ENCODE measurements around the gene NIPAL3.

Gene NIPAL3

DNA sequence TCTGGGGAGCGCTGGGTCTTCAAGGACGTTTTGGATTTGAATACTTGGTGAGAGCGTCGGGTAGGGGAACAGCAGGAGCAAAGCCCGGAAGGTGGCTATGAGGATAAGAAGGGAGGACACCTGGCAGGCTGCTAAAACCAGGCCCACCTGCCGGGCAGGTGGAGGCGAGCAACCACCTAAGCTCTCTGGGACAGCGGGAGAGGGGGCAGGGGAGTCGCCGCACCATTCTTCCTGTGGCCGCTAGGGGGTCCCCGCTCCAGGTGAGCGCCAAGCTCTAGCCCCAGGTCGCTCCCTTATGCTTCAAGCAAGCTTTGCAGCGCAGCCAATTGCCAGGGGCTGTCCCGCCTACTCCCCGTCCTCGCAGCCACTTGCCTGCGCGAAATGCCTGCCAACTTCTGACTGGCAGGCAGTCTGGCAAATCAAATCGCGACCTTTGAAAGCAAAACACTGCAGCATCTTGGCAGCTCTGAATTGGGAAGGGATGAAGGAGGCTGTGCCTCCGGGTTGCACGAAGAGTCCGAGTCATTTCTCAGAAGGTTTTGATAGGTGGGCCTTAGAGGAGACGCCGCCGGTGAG, at the start of gene NIPAL3:
TSS of gene NIPAL3 (plus strand) at position 469 of the 576 bp plus-strand sequence. CDS start 3,746 bp downstream, outside the sequence.
- peak; percentile 99 for DNase-seq

DNA sequence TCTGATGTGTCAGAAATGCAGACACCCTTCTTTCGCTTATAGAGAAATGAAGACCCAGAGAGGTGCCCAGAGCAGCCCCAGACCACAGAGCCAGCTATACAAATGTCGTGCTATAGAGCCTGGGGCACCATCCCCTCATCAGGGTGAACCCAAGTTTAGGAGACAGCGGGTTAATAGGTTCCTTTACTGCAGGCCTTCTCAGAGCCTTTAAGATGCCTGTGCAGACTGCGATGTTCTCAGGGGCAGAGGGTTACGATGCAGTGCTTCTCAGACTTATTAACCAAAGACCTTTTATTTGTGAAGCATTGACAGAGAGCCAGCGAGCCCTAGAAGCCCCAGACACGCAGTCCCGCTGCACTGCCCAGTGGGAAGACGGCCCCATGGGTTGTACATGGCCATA, 48.9 kb upstream of the NIPAL3 start:
- no peak for DNase-seq

DNA sequence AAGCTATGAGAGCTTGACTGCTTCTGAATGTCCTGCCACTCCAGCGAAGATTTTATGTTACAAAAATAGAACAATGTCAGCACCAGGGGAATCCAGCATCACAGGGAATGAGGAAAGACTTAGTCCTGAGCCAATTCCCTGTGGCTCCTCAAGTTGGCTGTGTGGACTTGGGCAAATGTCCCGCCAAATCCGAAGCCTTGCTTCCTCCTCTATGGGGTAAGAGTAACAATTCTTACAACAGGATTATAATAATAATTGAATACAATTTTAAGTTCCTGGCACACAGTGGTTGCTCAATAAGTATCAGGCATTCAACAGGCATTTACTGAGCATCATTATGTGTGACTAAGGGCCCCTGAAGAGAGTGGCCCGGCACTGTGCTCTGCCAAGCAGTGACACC, 46.4 kb upstream of the NIPAL3 start:
- no peak for DNase-seq

DNA sequence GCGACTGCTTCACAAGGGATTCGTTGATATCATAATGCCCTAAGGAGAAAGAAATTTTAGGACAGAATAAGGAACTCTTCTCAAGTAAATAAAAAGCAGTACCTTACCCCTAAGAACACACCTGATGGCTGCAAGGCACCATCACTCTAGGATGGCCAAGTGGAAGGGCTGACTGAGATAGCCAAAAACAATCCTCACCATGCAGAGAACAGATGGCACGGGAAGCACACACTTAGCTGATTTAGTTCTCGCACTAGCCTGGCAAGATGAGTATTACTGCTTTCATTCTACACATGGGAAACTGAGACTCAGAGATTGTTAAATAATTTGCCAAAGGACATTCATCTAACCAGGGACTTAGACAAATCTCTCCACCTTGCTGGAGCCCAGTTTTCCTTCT, 45.8 kb upstream of the NIPAL3 start:
- no peak for DNase-seq

DNA sequence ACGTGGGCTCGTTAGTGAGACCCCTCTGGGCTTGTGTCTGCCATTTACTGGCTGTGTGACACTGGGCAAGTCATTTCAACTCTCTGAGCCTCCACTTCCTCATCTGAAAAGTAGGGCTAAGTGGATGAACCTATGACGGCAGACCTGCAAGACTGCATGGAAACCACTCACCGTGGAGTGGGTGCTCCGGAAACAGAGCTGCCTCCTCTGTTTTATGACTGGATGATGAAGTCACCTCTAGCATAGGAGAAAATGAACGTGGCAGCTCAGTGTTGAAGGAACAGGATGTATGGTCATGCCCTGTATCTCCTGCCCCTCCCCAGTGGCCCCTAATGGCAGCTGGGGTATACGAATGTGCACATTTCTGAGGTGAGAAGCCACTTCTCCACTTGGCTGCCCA, 42.6 kb upstream of the NIPAL3 start:
- no peak for DNase-seq

DNA sequence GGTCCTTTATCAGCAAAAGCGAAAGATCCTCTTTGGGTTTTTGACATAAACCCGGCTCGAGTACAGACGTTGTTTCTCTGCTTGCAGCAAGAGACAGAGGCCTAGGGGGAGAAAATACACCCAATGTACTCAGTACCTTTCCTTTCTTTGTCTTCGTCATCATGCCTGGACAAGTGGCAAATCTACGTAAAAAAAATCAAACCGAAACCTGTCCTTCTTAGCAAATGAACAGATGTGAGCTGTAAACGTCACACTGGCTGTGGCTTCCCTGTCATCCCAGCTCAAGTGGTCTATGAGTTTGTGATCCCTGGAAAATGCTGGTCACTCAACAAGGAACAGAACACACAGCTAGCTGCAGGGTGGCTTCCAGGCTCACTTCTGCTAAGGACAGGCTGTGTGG, 41.9 kb upstream of the NIPAL3 start:
- no peak for DNase-seq

DNA sequence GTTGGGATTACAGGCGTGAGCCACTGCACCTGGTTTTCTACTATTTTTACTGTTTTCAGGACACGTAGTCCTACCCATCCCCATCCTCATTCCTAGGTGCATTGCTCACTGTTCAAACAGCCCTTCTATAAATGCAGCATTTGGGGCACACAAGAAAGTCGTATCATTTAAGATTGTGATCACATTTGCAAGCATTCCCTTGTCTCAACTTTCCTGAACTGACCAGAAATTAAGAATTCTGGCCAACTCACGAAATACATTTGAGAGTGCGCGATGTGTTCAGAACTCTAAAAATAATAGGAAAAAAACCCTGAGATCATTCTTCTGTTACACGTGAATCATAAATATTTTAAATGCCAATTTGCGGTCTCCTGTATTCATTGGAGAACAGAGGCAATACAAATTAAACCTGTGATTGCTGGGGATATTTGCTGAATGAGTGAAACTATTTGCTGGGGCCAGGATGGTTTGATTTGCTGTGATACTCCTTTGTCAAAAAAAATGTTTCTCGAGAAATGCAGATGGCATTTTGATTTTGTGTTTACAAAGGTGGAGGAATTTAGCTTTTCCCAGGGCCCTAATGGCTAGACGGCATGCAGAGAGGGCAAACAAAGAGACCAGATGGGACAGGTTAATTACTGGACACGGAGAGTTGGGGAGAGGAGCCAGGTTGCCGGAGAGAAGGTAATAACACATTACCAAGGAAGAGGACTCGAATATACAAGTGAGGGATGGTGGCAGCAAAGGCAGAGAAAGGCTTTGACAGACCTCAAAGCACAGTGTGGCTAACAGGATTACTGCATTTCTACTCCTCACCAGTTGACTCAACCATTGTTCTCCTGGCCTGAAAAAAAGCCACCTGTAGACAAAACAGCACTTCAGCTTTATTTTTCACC, 40.5 kb upstream of the NIPAL3 start:
- DNase-seq, result no peak

DNA sequence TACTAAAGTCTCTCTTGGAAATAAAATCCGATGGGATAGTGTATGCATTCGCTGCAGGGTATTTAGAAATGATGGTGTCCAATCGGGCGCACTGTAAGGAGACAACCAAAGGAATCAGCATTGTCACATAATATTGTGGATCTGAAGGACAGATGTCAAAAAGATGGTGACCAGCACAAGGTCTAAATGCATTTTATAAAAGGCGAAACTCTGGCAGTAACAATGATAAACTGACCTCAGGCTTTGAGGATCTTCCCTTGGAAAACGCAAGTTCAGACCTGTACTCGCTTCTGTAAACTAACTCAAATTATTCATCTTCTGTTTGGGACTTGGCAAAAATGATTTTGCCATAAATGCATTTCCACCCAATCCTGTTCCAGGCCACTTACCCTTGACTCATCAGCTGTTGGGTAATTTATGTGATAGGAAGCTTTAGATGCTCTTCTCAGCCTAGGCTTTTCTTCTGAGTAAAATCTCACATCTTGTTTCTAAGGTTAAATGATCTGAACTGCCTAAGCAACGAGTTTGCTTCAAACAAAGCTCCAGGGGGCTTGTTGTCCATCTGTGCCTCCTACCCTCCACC, 35.8 kb upstream of the NIPAL3 start:
- no peak for DNase-seq

DNA sequence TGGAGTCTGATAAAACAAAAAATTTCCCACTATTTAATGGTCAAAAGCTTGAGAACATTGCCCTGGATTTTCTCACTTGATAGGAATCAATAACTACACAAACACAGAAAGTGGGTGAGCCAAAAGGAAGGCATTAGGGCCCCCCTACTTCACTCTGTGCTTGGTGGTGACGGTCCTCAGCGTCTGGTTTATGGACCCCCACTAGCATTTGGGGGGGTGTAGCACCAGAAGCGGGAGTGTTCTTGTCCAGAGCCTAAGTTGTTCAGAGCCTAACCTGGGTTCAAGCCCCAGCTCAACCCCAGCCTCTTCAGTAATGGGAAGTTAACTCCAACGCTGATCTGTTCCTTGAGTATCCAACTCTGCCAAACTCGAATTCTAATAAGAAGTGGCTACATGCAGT, 35.1 kb upstream of the NIPAL3 start:
- no peak for DNase-seq

DNA sequence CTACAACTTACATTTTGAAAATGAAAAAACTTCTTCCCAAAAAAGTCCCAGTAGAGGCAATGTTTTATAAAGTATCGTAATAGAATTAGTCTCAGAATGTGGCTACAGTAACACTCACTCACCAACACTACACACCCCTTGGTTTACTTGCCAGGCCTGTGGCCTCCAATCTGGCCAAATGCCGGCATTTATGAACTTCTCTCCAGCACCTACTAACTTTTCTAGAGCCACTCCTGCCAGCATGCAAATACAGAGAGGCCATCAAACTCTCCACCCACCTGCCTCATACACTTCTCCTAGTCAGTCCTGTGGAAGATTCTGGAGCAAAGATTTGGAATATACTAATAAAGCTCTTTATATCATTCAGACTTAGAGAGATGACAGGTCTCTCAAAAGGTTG, 34.3 kb upstream of the NIPAL3 start:
- DNase-seq, result no peak

DNA sequence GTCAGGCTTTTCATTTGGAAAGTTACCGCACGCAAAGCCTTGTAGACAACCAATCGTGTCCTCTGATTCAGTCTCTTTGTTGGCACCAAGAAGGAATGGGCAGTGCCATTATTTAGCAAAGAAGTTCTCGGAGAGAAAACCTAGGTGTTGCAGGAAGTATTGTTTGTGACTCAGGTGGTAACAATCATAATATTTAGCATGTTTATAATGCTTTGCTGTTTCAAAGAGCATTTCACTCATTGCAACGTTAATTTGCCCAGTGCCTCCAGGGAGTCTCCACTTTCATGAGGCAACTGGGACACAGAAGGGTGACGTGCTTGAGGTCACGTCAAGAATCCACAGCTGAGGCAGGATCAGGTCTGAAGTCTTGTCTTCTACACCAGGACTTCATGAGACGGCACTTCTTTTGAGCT, 33.4 kb upstream of the NIPAL3 start:
- no peak for DNase-seq

DNA sequence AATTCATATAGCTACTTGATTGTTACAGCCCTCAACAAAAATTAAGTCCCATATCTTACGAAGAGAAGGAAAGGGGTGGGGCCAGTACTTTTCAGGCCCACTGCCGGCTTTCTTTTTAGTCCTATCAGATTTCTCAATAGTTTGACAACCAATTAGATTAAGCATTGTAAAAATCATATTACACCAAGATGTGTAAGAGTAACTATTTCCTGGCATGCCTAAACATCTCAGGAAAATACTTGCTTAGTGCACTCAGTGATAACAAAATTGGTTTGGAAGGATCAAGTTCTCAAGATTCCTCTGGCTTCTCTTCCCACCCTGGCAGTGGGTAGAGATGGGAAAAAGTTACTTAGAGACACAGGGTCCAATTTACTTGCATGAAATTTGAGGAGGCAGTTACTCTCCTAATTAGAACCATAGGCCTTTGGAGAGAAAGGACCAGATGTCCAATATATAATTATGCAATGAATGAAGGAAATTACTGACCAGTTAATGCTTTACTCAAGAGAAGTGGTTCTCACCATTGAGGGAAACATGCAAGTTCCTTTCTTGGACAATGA, 32.1 kb upstream of the NIPAL3 start:
- DNase-seq, result no peak

DNA sequence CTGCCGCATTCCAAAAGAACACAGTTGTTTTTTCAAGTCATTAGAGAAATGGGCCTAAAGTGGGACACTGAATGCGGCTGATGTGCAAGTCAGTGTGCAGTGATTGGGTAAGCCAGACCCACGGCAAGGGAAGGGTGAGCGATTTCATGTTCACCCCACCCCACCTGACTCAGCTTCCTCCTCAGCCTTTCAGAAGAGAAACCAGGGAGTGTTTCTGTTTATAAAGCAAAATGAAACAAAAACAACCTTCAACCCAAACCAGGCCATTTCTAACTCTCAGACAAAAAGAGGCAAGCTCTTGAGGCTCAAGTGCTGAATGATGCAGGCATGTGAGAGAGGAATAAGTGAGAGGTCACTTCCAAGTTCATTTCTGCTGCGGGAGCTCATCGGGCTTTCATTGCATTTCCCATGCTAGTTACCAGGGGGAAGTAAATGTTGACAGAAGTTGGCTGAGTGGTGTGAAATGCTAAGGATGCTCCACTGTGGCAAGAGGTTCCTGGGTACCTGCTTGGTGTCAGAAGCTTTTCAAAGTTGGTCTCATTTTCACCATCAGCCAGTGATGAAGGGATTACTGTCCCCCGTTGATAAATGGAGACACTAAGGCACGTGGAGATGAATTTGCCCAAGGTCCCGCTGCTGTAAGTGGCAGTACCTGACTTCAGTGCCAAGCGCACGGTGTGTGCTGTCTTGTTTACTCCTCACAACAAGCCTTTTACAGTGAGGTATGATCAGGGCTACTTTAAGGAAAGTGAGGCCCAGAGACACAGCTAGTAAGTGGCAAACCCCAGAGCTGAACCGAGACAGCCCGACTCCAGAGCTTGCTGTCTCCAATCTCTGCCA, 31.1 kb upstream of the NIPAL3 start:
- peak; percentile 43 for DNase-seq

DNA sequence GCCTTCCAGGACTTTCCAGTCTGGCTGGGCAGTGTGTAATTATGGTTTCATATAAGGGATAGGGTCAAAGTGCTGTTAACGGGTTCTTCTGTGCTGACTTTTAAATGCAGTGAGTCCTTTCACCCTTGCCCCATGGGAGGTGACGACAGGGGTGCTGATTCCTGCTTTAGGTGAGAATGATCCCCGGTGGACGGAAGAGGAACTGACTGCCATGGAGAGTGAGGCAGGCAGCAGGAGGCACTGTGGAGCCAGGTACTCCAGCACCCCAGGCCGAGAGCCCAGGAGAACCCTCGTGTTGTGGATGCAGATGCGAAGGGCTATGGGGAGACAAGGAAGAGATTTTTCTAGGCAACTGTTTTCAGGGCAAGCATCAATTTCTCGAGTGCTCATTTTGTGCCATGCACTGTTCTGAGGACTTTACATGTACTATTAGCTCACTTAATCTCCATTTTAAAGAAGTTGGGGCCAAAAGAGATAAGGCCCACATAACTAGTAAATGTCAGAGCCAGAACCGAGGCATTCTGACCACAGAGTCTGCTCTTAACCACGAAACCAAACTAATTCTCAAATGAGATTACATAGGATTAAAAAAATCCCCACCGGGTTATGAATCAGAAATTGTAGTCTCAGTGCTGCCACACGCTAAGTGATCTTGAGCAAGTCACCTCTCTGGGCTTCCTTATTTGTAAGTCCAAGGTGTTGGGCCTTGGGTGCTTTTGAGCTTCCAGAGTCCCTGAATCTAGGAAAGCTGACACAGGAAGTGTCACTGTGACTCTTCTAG, 30.3 kb upstream of the NIPAL3 start:
- peak; percentile 19 for DNase-seq

DNA sequence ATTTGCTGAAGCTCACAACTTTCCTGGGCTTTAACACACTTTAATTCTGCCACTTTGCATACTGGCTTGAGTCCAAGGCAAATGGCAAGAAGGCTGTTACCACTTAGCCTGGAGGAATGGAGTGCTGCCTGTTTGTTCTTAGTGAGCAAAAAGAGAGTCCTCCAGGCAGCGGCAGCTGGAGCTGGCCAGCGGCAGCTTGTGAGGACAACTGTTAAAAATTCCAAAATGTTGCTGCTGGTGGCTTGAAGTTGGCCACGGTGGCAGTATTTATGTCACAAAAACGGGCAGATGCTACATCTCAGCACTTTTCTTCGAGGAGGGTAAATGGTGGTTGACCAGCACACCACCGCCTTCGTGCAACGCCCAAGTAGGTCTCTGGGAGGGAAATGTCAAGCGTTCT, 29.4 kb upstream of the NIPAL3 start:
- no peak for DNase-seq

DNA sequence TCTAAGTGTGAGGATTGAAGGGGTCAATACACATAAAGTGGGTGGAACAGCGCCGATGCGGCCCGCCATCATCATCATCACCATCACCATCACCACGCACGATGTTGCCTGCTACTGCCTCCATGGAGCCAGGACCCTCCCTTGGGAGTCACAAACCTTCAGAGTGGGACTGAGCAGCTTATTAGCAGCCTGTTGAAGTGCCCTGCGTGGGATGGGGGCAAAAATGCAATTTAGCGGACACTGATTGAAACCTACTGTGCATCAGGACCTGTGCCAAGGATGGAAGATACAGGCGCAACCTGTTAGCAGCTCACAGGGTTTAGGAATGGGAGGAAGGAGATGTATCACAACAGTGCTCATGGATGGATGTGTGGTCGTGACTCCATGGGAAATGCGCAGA, 28.7 kb upstream of the NIPAL3 start:
- no peak for DNase-seq

DNA sequence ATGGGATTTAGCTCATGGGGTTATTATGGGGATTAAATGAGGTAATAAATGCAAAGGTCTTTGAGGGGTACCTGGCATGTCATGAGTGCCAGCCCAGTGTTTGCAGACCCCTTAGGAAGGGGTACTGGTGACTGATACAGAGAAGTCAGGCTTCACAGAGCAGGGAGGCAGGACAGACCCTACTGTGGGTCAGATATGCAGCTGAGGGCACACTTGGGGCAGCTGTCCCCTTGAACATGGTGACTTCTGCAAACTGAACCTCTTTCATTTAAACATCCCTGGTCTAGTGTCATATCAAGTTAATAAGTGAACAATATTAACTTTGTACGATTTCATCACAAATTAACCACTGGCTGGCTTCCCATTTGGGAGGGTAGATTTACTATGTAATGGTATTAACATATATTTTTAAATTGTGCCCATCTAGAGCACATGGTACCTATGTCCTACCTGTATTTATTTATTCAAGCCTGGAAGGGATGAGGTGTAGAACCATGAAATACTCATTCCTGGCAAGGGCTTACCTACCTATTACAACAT, 27.9 kb upstream of the NIPAL3 start:
- no peak for DNase-seq

DNA sequence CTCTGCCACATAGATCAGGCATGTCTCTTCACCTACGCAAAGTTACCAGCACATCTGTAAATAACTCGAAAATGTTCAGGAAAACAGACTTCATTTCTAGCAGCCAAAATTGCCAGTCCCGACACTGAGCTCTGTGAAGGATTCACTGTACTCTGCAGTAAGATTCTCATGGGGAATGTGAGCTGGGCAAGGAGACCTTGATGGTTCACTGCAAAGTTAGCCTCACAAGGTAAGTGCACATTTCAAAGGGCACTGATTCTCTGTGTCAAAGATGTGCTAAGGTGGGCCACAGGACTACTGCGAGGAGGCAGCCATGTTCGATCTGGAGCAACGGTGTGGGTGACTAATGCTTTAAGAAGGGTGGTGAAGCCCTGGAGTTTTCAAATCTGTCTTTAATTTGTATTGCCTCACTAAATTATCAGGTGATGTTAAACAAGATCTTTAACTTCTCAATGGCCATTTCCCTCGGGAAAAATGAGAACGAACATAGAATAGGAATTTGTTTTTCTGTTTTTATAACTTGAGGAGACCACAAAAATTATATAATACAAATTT, 27.2 kb upstream of the NIPAL3 start:
- no peak for DNase-seq

DNA sequence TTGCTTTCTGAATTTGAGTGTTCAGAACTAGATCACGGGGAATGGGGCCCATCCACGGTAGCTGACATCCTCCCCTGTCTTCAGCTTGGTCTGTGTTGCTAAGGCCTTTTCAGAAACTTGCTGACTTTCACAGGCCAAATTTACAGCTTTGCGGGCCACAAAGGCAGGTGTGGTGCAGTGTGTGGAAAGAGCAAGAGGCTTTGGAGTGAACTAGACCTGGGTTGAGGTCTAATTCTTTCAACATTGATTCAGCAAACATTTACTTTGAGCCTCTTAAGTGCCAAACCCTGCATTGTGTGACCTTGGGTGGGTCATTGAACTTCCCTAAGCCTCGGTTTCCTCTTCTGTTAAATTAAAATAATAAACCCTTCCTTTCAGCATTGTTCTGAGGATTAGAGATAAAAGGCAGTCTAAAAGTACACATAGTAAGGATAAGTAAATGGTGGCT, 26.3 kb upstream of the NIPAL3 start:
- no peak for DNase-seq

DNA sequence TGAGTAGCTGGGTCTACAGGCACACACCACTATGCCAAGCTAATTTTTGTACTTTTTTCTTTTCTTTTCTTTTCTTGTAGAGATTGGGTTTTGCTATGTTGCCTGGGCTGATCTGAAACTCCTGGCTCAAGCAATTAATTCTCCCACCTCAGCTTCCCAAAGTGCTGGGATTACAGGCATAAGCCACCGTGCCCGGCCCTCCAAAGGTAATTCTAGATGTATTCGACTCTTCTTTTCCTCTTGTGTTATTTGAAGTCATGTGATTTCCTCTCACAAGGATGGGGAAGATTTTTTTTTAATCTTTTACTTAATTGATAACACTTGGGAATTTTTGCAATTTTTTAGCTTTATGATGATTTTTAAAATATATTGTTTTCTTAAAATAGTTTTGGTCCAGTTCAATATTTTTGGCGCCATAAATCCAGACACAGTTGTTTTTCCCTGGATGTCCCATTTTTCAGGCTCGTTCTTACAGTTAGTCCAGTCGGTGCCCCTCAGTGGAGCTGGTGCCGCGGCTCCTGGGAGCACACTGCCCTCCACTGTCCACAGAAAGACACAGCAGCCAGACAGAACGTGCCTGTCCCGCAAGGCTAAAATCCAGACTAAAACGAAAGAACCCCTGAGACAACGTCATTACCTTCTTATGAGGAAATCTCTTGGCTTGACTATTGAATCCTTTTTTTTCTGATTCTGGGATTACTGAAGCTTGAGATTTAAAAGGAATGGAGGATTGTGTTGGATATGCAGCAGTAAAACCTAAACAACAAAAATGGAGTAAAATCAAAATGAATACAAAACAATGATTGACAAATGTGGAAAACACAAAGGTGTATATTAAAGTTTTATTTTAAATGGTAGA, 24.4 kb upstream of the NIPAL3 start:
- peak; percentile 39 for DNase-seq
